Sigmoid colon (tissue), 7 donors: ENCODE measurements around the gene IL3RA. TPM values are rescaled to one million over a fixed set of nuclear protein-coding genes. Genes with fewer than 3 reads are reported as not detected.
A peak's percentile ranks its signal among the peaks of the same experiment; 100 is the strongest.

Source experiments
- DNase-seq: peaks from one replicate; pipeline ENCODE4 v3.0.0-alpha.2; 2019
- H3K27ac ChIP-seq, 4 donors: fragments of 200-600 bp; sonication (generic); one replicate each; pipeline ENCODE4 v1.5.1; 2016 to 2019; ENCODE audit warnings: mild to moderate bottlenecking in 1 of 4
- H3K27me3 ChIP-seq, 3 donors: fragments of 200-600 bp; sonication (generic); one replicate each; pipeline ENCODE4 v1.5.1; 2019; ENCODE audit warnings: mild to moderate bottlenecking in 1 of 3
- H3K36me3 ChIP-seq, 4 donors: fragments of 200-600 bp; sonication (generic); one replicate each; pipeline ENCODE4 v1.5.1; 2016 to 2019
- H3K4me1 ChIP-seq, 4 donors: fragments of 200-600 bp; sonication (generic); one replicate each; pipeline ENCODE4 v1.5.1; 2017 to 2019
- H3K4me3 ChIP-seq, 4 donors: fragments of 200-600 bp; sonication (generic); one replicate each; pipeline ENCODE4 v1.5.1; 2017 to 2019; ENCODE audit warnings: mild to moderate bottlenecking in 2 of 4, moderate library complexity in 1 of 4
- H3K9me3 ChIP-seq, 4 donors: fragments of 200-600 bp in 3 of 4; sonication (generic) in 3 of 4; one replicate each; pipeline versions ENCODE4 v1.5.1 to v1.6.1; 2013 to 2019
- EP300 ChIP-seq, 4 donors: sonication (generic); formaldehyde crosslinking; IDR thresholded peaks; one replicate each; pipeline ENCODE4 v1.6.1; 2017; ENCODE audit warnings: antibody characterized with exemption in 4 of 4
- POLR2A ChIP-seq, 2 donors: fragments of 450-650 bp; IDR thresholded peaks; one replicate each; pipeline ENCODE4 v1.6.1; 2016; ENCODE audit warnings: antibody characterized with exemption in 2 of 2, mild to moderate bottlenecking in 2 of 2, moderate library complexity in 2 of 2
- POLR2AphosphoS5 ChIP-seq, 4 donors: sonication (generic); formaldehyde crosslinking; IDR thresholded peaks; one replicate each; pipeline ENCODE4 v1.6.1; 2017; ENCODE audit warnings: antibody characterized with exemption in 4 of 4
- WGBS, 2 donors: extraction: QIAGEN DNeasy Blood & Tissue Kit; methylation state at CpG; one replicate each; pipeline ENCODE4 v1.1.7; 2013; 5-methylcytosine and 5-hydroxymethylcytosine counted together
- intact Hi-C: fragments of 100-400 bp; cut with DNase I; formaldehyde crosslinking; loops from one replicate; pipeline ENCODE4 v1.15.1; 2023
- polyA plus RNA-seq, 3 donors: library from polyadenylated mRNA; stranded (reverse); fragments of 200-250 nt; gene quantifications; one replicate each; pipeline ENCODE4 v1.2.3, GENCODE V29; 2013
- total RNA-seq, 4 donors: library from RNA; depleted of rRNA; stranded (reverse); fragments of >200 nt; gene quantifications; one replicate each; pipeline ENCODE4 v1.1.0, GENCODE V29; 2016
- TF ChIP-seq, protein P1 (sequence below), 4 experiments: fragments of 450-650 bp in 3 of 4; fragments of 200-600 bp in 1 of 4; IDR thresholded peaks; one replicate each; pipeline ENCODE4 v1.5.1; 2016 to 2019; ENCODE audit warnings: antibody characterized with exemption in 4 of 4, mild to moderate bottlenecking in 3 of 4, moderate library complexity in 2 of 4
- donor health status: healthy with polysubstance abuse.
- donor health status: Bipolar disorder and iron deficiency.
- donor health status: healthy.

IL3RA gene
- total and polyA plus RNA-seq, 7 donors, result 1.2 to 13.4 (median 5.6) TPM

DNA sequence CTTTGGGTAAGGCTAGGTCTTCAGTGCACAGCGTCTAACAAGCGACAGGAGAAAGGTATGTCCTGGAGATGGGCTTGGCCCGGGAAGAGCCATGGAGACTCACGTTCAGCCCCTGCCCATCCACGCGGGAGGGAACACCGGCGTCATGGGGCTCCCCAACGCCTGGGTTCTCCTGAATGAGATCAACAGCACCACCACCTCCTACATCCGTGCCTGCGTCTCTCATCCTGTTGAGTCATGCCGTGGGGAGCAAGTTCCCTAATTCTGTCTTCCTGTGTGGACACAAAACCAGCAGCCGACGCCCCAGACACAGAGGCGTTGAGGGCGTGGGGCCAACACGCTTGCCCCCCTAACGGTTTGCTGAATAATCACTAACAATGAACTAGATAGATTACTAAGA is 20.1 kb upstream of the IL3RA start:
- Histone ChIP-seq H3K27ac (no peak overlapping the region), H3K4me3 (no peak overlapping the region), H3K4me1 (no peaks in the 10 kb centered on the region), H3K9me3 (no peaks in the 10 kb centered on the region), H3K36me3 (no peaks in the 10 kb centered on the region), H3K27me3 (no peaks in the 10 kb centered on the region)
- WGBS, 2 donors, result 51 to 79% methylated on average over 18 of the region's 18 CpGs
- no peak for TF ChIP-seq POLR2AphosphoS5 (IDR thresholded peaks at IDR 0.05)
- no peak for TF ChIP-seq EP300 (IDR thresholded peaks at IDR 0.05)
- TF ChIP-seq, protein P1, sequence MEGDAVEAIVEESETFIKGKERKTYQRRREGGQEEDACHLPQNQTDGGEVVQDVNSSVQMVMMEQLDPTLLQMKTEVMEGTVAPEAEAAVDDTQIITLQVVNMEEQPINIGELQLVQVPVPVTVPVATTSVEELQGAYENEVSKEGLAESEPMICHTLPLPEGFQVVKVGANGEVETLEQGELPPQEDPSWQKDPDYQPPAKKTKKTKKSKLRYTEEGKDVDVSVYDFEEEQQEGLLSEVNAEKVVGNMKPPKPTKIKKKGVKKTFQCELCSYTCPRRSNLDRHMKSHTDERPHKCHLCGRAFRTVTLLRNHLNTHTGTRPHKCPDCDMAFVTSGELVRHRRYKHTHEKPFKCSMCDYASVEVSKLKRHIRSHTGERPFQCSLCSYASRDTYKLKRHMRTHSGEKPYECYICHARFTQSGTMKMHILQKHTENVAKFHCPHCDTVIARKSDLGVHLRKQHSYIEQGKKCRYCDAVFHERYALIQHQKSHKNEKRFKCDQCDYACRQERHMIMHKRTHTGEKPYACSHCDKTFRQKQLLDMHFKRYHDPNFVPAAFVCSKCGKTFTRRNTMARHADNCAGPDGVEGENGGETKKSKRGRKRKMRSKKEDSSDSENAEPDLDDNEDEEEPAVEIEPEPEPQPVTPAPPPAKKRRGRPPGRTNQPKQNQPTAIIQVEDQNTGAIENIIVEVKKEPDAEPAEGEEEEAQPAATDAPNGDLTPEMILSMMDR (IDR thresholded peaks at IDR 0.05), result no peak
- no peak for TF ChIP-seq POLR2A (IDR thresholded peaks at IDR 0.05)
- peak; percentile 79 for DNase-seq
- intact Hi-C loops, result no loop called here

DNA sequence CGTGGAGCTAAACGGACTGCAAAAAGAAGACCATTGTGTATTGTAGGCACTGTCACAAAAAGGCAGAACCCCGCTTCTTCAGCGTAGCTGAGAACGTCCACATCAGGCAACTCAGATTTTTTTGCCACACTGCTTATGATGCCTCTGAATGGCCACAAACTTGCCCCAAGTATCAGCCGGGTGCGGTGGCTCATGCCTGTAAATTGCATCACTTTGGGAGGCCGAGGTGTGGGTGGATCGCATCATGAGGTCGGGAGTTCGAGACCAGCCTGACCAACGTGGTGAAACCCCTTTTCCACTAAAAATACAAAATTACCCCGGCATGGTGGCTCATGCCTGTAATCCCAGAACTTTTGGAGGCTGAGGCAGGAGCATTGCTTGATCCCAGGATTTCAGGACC is 14.9 kb upstream of the IL3RA start:
- no peaks in the 10 kb centered on the region for H3K9me3 ChIP-seq
- no peak overlapping the region for H3K27ac ChIP-seq
- 74 to 81% methylated on average over 13 of the region's 13 CpGs for WGBS, 2 donors
- TF ChIP-seq EP300 (IDR thresholded peaks at IDR 0.05) (no peak), POLR2AphosphoS5 (IDR thresholded peaks at IDR 0.05) (no peak), POLR2A (IDR thresholded peaks at IDR 0.05) (no peak)
- TF ChIP-seq, protein P1 (IDR thresholded peaks at IDR 0.05), result no peak
- H3K4me1 ChIP-seq, result no peaks in the 10 kb centered on the region
- intact Hi-C loops, result no loop called here
- H3K27me3 ChIP-seq, result no peaks in the 10 kb centered on the region
- H3K36me3 ChIP-seq, result no peaks in the 10 kb centered on the region
- H3K4me3 ChIP-seq, result no peak overlapping the region
- DNase-seq, result no peak

DNA sequence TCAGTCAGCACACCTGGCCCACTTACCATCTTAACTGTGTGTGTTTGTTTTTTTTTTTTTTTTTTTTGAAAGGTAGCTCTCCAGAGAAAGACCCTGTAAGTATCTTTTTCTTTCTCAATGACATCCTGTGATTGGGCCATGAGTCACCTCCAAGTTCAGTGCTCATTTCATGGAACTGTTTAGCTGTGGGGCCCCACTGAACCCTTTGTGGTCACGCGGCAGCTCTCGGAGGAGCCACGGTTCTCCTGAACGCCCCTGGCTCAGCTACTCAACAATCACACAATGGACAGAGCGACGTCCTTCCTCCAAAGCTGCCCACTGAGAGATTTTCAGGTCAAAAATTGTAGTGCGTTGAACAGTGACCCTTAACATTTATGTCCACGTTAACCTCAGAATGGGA is 14.2 kb upstream of the IL3RA start:
- 66 to 82% methylated on average over 9 of the region's 9 CpGs for WGBS, 2 donors
- no peaks in the 10 kb centered on the region for H3K36me3 ChIP-seq
- intact Hi-C loops, result no loop called here
- no peaks in the 10 kb centered on the region for H3K27me3 ChIP-seq
- H3K9me3 ChIP-seq, result no peaks in the 10 kb centered on the region
- no peak for DNase-seq
- no peak overlapping the region for H3K27ac ChIP-seq
- no peaks in the 10 kb centered on the region for H3K4me1 ChIP-seq
- H3K4me3 ChIP-seq, result no peak overlapping the region
- no peak for TF ChIP-seq POLR2A (IDR thresholded peaks at IDR 0.05)
- TF ChIP-seq, protein P1 (IDR thresholded peaks at IDR 0.05), result no peak
- TF ChIP-seq POLR2AphosphoS5 (IDR thresholded peaks at IDR 0.05), result no peak
- TF ChIP-seq EP300 (IDR thresholded peaks at IDR 0.05), result no peak

DNA sequence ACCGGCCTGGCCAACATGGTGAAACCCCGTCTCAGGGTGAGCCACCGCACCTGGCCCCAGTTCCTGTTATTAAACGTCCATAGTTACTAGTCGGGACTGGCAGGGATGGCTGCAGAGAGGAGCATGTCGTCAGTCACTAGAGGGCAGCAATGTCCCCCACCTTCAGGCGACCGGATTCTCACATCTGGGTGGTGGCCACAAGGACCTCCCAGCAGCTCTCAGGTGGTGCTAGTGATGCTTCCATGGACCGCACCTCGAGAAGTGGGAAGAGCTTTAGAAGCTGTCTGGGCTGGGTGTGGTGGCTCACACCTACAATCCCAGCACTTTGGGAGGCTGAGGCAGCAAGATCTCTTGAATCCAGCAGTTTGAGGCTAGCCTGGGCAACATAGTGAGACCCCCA is 13.3 kb upstream of the IL3RA start:
- intact Hi-C loops, result no loop called here
- DNase-seq, result no peak
- Histone ChIP-seq H3K27me3 (no peaks in the 10 kb centered on the region), H3K4me1 (no peaks in the 10 kb centered on the region), H3K9me3 (no peaks in the 10 kb centered on the region), H3K36me3 (no peaks in the 10 kb centered on the region), H3K27ac (no peak overlapping the region), H3K4me3 (no peak overlapping the region)
- 6 to 9% methylated on average over 10 of the region's 10 CpGs for WGBS, 2 donors
- TF ChIP-seq, protein P1 (IDR thresholded peaks at IDR 0.05), result peak in 1 of 4 experiments; percentile 17
- TF ChIP-seq EP300 (IDR thresholded peaks at IDR 0.05), result no peak

DNA sequence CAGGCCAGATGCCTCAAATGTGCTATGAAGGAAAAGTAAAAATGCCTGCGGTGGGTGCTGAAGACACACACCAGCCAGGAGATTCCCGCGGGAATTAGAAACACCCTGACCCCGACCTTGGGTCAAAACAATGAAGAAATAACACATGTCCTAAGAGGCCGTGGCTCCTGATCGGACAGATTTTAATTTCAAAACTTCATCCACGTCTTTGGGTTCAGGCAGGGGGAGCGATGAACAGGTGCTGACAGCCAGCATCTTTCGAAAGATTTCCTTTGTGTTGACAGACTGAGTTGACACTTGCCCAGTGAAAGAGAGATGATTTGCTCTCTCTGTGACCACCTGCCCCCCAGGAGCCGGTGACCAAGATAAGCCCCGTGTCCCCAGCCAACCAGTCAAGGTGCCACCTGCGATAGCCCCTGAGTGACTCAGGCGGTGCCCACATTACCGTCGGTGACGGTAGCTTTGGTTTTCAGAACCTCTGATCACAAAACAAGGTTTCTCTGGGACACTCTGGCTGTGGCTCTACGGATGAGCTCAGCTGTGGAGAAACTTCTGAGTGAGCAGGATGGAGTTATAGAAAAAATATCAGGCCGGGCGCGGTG is 11.0 kb upstream of the IL3RA start:
- TF ChIP-seq POLR2A (IDR thresholded peaks at IDR 0.05) (no peak), EP300 (IDR thresholded peaks at IDR 0.05) (no peak), POLR2AphosphoS5 (IDR thresholded peaks at IDR 0.05) (no peak)
- TF ChIP-seq, protein P1 (IDR thresholded peaks at IDR 0.05), result no peak
- Histone ChIP-seq H3K27ac (no peak overlapping the region), H3K9me3 (no peaks in the 10 kb centered on the region), H3K36me3 (no peaks in the 10 kb centered on the region), H3K4me1 (no peaks in the 10 kb centered on the region), H3K27me3 (no peaks in the 10 kb centered on the region), H3K4me3 (no peak overlapping the region)
- 56 to 63% methylated on average over 20 of the region's 20 CpGs for WGBS, 2 donors
- intact Hi-C loops, result no loop called here
- no peak for DNase-seq
